Transverse colon (tissue), 4 donors: Measurements from ENCODE around the gene PTGES3L. TPM values are rescaled to one million over a fixed set of nuclear protein-coding genes. Genes with fewer than 3 reads are reported as not detected.
"Not testable (repeated sequence)": the region's sequence is repeated elsewhere in the genome, so short reads cannot be mapped to it uniquely, and the experiment has no call there.

Source experiments
- DNase-seq: peaks from one replicate; pipeline ENCODE4 v3.0.0-alpha.2; 2019
- H3K27ac ChIP-seq, 4 donors: fragments of 200-600 bp; sonication (generic); 2 replicates each; pipeline ENCODE4 v1.5.1; 2016 to 2018; ENCODE audit warnings: inconsistent platforms in 4 of 4
- H3K27me3 ChIP-seq: fragments of 200-600 bp; sonication (generic); 2 replicates; pipeline ENCODE4 v1.5.1; 2017; ENCODE audit warnings: inconsistent platforms
- H3K36me3 ChIP-seq, 4 donors: fragments of 200-600 bp; sonication (generic); 2 replicates each; pipeline ENCODE4 v1.5.1; 2017 to 2019; ENCODE audit warnings: inconsistent platforms in 4 of 4
- H3K4me1 ChIP-seq, 4 donors: fragments of 200-600 bp; sonication (generic); 2 replicates each; pipeline ENCODE4 v1.5.1; 2017 to 2020; ENCODE audit warnings: inconsistent platforms in 4 of 4
- H3K4me3 ChIP-seq, 4 donors: fragments of 200-600 bp; sonication (generic); 1 replicate in 1 of 4; 2 replicates in 3 of 4; pipeline versions ENCODE4 v1.5.1 to v1.6.1; 2017 to 2019; ENCODE audit warnings: inconsistent platforms in 4 of 4
- H3K9me3 ChIP-seq, 2 donors: fragments of 200-600 bp; sonication (generic); 2 replicates each; pipeline ENCODE4 v1.5.1; 2017 to 2019; ENCODE audit warnings: inconsistent platforms in 2 of 2
- EP300 ChIP-seq: sonication (generic); formaldehyde crosslinking; IDR thresholded peaks from one replicate; pipeline ENCODE4 v1.6.1; 2017; ENCODE audit warnings: antibody characterized with exemption, low read depth
- POLR2A ChIP-seq: fragments of 450-650 bp; IDR thresholded peaks from one replicate; pipeline ENCODE4 v1.6.1; 2016; ENCODE audit warnings: antibody characterized with exemption, mild to moderate bottlenecking, moderate library complexity
- POLR2AphosphoS5 ChIP-seq, 3 donors: sonication (generic); formaldehyde crosslinking; IDR thresholded peaks; one replicate each; pipeline ENCODE4 v1.6.1; 2016; ENCODE audit warnings: antibody characterized with exemption in 3 of 3
- WGBS, 2 donors: methylation state at CpG; one replicate each; pipeline ENCODE4 v1.1.5; 2018; ENCODE audit warnings: low coverage in 1 of 2; 5-methylcytosine and 5-hydroxymethylcytosine counted together
- in situ Hi-C, 4 donors: fragments of 200-750 bp; cut with MboI; loops; one replicate each; pipeline versions ENCODE4 v1.15.0 to v1.15.1; 2017; ENCODE audit warnings: low sequenced_read_pairs in 3 of 4, low pct_ligation_motif_present in 1 of 4, low pct_unique_long_range_greater_than_20kb in 1 of 4
- intact Hi-C: fragments of 100-400 bp; cut with DNase I; formaldehyde crosslinking; loops from one replicate; pipeline ENCODE4 v1.15.1; 2023; ENCODE audit warnings: low total_unique reads
- total RNA-seq, 4 donors: library from RNA; depleted of rRNA; stranded (reverse); fragments of >200 nt; gene quantifications; one replicate each; pipeline ENCODE4 v1.1.0, GENCODE V29; 2016
- TF ChIP-seq, protein P1 (sequence below), 5 experiments: fragments of 200-600 bp in 3 of 5; fragments of 450-650 bp in 2 of 5; sonication (generic) in 3 of 5; IDR thresholded peaks; 1 replicate in 2 of 5; 2 replicates in 3 of 5; pipeline ENCODE4 v1.5.1; 2016 to 2017; ENCODE audit warnings: antibody characterized with exemption in 5 of 5, inconsistent platforms in 3 of 5, mild to moderate bottlenecking in 2 of 5, moderate library complexity in 1 of 5

Gene PTGES3L
- total RNA-seq, 4 donors from 2014 or later: 3.4 to 8.3 (median 5.1) TPM; not detected in 1

GRCh38 chr17:42929497-42929844 lies 50.4 kb downstream of the PTGES3L start:
- Histone ChIP-seq H3K27ac (peak overlapping the region in 1 of 4 donors; percentile 70), H3K4me3 (no peak overlapping the region), H3K27me3 (peaks cover 42% of the 10 kb centered on the region), H3K36me3 (no peaks in the 10 kb centered on the region), H3K4me1 (peaks cover 0 to 7% (median 5%) of the 10 kb centered on the region in 4 donors), H3K9me3 (no peaks in the 10 kb centered on the region)
- no peak for TF ChIP-seq POLR2AphosphoS5 (IDR thresholded peaks at IDR 0.05)
- no peak for TF ChIP-seq EP300
- TF ChIP-seq POLR2A: no peak
- TF ChIP-seq, protein P1, sequence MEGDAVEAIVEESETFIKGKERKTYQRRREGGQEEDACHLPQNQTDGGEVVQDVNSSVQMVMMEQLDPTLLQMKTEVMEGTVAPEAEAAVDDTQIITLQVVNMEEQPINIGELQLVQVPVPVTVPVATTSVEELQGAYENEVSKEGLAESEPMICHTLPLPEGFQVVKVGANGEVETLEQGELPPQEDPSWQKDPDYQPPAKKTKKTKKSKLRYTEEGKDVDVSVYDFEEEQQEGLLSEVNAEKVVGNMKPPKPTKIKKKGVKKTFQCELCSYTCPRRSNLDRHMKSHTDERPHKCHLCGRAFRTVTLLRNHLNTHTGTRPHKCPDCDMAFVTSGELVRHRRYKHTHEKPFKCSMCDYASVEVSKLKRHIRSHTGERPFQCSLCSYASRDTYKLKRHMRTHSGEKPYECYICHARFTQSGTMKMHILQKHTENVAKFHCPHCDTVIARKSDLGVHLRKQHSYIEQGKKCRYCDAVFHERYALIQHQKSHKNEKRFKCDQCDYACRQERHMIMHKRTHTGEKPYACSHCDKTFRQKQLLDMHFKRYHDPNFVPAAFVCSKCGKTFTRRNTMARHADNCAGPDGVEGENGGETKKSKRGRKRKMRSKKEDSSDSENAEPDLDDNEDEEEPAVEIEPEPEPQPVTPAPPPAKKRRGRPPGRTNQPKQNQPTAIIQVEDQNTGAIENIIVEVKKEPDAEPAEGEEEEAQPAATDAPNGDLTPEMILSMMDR (IDR thresholded peaks at IDR 0.05): no peak
- in situ Hi-C loops (loop anchor here in 3 of 4 donors (10.0 to 25.0 kb wide), 4 partner anchors 75 to 217 kb away; partner anchors contain the start of genes AOC2 (in 2 of the 3), AOC3 (in 1 of the 3) and PSME3 (in 1 of the 3)), intact Hi-C loops (no loop called here)
- no peak for DNase-seq
- WGBS, 2 donors: 89% methylated on average over 1 of the region's 1 CpG; no CpG with 5 or more reads in 1 of the 2 donors

DNA sequence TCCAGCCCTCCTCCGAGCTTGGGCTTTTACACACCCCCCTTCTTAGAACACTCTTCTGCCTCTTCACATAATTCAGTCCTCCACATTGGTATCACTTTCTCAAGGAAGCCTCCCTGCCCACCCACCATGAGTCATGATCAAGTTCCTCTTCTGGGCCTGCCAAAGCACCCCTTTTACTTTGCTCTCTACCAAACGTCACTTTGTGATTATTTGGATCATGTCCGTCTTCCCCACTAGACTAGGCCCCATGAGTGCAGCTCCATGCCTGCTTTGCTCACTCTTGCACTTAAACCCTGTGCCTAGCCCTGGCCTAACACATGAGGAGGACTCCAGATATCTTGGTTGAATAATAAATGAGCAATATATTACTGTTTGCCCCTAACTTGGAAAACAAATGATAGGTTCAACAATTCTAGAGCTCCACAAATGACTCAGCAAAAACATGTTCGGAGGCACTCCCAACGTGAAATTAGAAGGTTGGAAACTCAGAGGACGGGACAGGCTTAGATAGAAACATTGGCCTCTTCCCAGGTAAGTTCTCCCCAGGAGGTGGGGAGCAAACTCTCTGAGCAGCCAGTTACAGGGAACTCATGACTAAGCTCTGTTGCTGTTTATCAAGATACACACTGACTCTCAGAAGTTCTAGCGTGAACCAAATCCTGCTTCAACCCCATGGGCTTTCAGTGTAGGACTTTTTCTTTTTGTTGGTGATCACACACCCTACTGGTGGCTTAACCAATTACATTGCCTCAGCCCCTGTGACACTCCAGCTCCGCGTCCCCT lies 51.0 kb downstream of the PTGES3L start:
- peak; percentile 18 for DNase-seq
- in situ Hi-C loops: loop anchor here in 3 of 4 donors (10.0 to 25.0 kb wide), 4 partner anchors 74 to 217 kb away; partner anchors contain the start of genes AOC2 (in 2 of the 3), AOC3 (in 1 of the 3) and PSME3 (in 1 of the 3)
- Histone ChIP-seq H3K27ac (peak overlapping the region; percentile 49 to 74 (median 68)), H3K36me3 (no peaks in the 10 kb centered on the region), H3K27me3 (peaks cover 42% of the 10 kb centered on the region), H3K4me1 (peaks cover 0 to 7% (median 5%) of the 10 kb centered on the region in 4 donors), H3K9me3 (no peaks in the 10 kb centered on the region), H3K4me3 (no peak overlapping the region)
- intact Hi-C loops: no loop called here
- TF ChIP-seq, protein P1 (IDR thresholded peaks at IDR 0.05): peak; percentile 58 to 83 (median 65)
- no peak for TF ChIP-seq POLR2A
- 33 to 40% methylated on average over 7 to 9 of the region's 9 CpGs for whole genome bisulfite sequencing, 2 donors

DNA sequence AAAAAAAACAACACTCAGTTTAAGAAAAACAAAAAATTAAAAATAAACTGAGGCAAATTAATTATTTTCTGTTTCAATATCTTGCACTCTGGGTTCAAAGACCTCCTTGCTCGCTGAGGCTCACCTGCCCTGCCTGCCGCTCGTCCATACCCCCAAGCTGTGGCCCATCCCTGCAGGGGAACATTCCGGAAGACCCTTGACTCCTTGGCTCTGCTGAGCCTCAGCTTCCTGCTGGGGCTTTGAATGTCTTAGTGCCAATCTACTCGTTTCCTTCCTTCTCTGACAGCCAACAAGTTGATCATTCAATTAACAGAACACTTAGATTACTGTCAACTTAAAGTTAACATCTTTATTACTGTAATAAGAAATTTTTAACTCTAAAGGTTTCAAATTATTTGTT lies 55.0 kb downstream of the PTGES3L start:
- Histone ChIP-seq H3K36me3 (no peaks in the 10 kb centered on the region), H3K27me3 (peaks cover 51% of the 10 kb centered on the region), H3K4me1 (peaks cover 0 to 7% (median 5%) of the 10 kb centered on the region in 4 donors), H3K27ac (no peak overlapping the region), H3K4me3 (no peak overlapping the region), H3K9me3 (no peaks in the 10 kb centered on the region)
- intact Hi-C loops: no loop called here
- TF ChIP-seq POLR2AphosphoS5 (IDR thresholded peaks at IDR 0.05) (no peak), EP300 (no peak), POLR2A (no peak)
- TF ChIP-seq, protein P1 (IDR thresholded peaks at IDR 0.05): no peak
- DNase-seq: no peak
- 42 to 56% methylated on average over 4 to 5 of the region's 5 CpGs for WGBS, 2 donors
- in situ Hi-C loops: loop anchor here in 3 of 4 donors (10.0 to 25.0 kb wide), 4 partner anchors 70 to 213 kb away; partner anchors contain the start of genes AOC2 (in 2 of the 3), AOC3 (in 1 of the 3) and PSME3 (in 1 of the 3)

DNA sequence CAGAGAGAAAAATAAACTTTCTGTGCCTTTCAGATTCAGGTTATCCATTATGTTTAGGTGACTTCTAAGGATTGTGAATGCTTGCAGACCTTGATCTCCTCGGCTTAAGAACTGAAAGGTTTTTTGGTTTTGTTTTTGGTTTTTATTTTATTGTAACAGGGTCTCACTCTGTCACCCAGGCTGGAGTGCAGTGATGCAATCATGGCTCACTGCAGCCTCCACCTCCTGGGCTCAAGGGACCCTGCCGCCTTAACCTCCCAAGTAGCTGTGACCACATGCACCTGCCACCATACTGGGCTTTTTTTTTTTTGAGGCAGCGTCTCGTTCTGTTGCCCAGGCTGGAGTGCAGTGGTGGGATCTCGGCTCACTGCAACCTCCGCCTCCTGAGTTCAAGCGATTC lies 56.4 kb downstream of the PTGES3L start:
- WGBS, 2 donors: 81 to 83% methylated on average over 7 of the region's 7 CpGs
- H3K4me3 ChIP-seq, H3K36me3 ChIP-seq, DNase-seq, H3K27ac ChIP-seq, H3K9me3 ChIP-seq, intact Hi-C loops: not testable (repeated sequence)
- H3K27me3 ChIP-seq: peaks cover 62% of the 10 kb centered on the region
- H3K4me1 ChIP-seq: peaks cover 0 to 11% (median 4%) of the 10 kb centered on the region in 4 donors
- in situ Hi-C loops: loop anchor here in 2 of 4 donors (10.0 kb wide), 2 partner anchors 69 to 79 kb away; partner anchors contain the start of genes AOC2 (in 1 of the 2) and AOC3 (in 1 of the 2)
